Esophagus (tissue), 2 donors: Measurements from ENCODE around the gene EPN1. TPM values are rescaled to one million over a fixed set of nuclear protein-coding genes. Genes with fewer than 3 reads are reported as not detected.

Experiments
- H3K27ac ChIP-seq, 2 donors: one replicate each; pipeline ENCODE4 v1.5.1; 2013; ENCODE audit warnings: low read depth in 2 of 2, mild to moderate bottlenecking in 2 of 2, inconsistent platforms in 1 of 2, low read length in 1 of 2, moderate library complexity in 1 of 2
- H3K27me3 ChIP-seq, 2 donors: one replicate each; pipeline ENCODE4 v1.6.1; 2013; ENCODE audit warnings: low read length in 2 of 2, control low read depth in 1 of 2, mild to moderate bottlenecking in 1 of 2; ENCODE audit not compliant: insufficient read depth in 2 of 2, control insufficient read depth in 1 of 2
- H3K36me3 ChIP-seq, 2 donors: one replicate each; pipeline ENCODE4 v1.6.1; 2013; ENCODE audit warnings: low read length in 1 of 2; ENCODE audit not compliant: control insufficient read depth in 2 of 2, insufficient read depth in 2 of 2
- H3K4me1 ChIP-seq, 2 donors: one replicate each; pipeline ENCODE4 v1.6.1; 2013; ENCODE audit warnings: low read length in 1 of 2; ENCODE audit not compliant: control insufficient read depth in 2 of 2, insufficient read depth in 2 of 2
- H3K4me3 ChIP-seq, 2 donors: one replicate each; pipeline ENCODE4 v1.5.1; 2013; ENCODE audit warnings: low read length in 2 of 2, mild to moderate bottlenecking in 2 of 2, low read depth in 1 of 2, moderate library complexity in 1 of 2
- H3K9me3 ChIP-seq, 2 donors: one replicate each; pipeline ENCODE4 v1.6.1; 2013; ENCODE audit warnings: mild to moderate bottlenecking in 2 of 2, low read depth in 1 of 2, low read length in 1 of 2, moderate library complexity in 1 of 2; ENCODE audit not compliant: control insufficient read depth in 2 of 2, insufficient read depth in 1 of 2
- WGBS, 2 donors: extraction: QIAGEN DNeasy Blood & Tissue Kit; methylation state at CpG; one replicate each; pipeline ENCODE4 v1.1.7; 2013; 5-methylcytosine and 5-hydroxymethylcytosine counted together
- polyA plus RNA-seq, 2 donors: library from polyadenylated mRNA; stranded (reverse); fragments of 200-250 nt; gene quantifications; one replicate each; pipeline ENCODE4 v1.2.3, GENCODE V29; 2013
- donor health status: healthy with polysubstance abuse.
- donor health status: Bipolar disorder and iron deficiency.

Gene EPN1
- polyA plus RNA-seq, 2 donors: 79.1 to 83.0 TPM

DNA sequence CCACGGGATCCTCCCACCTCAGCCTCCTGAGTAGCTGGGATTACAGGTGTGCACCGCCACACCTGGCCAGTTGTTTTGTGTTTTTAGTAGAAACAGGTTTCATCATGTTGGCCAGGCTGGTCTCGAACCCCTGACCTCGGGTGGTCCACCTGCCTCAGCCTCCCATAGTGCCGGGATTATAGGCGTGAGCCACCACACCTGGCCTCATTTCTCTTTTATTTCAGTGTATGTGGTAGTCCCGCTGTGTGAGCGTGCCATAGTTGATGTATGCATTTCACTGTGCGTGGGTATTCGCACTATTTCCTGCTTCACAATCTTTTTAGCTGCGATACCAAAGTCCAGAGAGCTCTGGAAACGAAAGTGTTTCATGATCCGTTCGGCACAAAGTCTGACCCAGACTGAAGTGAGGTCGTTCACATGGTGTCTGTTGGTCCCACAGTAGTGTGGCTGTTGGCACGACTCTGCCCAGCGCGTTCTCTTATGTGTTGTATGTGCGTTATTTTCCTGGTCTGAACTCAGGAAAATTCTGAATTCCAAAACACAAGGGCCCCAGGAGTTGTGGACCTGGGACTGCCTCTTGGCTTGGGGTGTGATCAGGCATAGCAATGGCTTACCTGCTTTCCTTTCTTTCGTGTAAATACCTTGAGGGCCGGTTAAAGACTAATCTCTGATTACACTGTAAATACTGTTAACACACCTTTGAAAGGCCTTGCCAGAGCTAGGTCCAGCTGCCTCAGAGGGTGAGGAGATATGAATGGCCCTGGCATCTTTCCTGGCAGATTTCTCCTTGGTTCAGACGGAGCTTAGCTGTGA lies 8.6 kb downstream of the EPN1 start:
- Histone ChIP-seq H3K27ac (no peak overlapping the region), H3K4me1 (peaks cover 0 to 16% of the 10 kb centered on the region in 2 donors), H3K4me3 (no peak overlapping the region), H3K27me3 (no peaks in the 10 kb centered on the region), H3K36me3 (peaks cover 10 to 66% of the 10 kb centered on the region in 2 donors), H3K9me3 (no peaks in the 10 kb centered on the region)
- 63 to 78% methylated on average over 22 of the region's 22 CpGs for WGBS, 2 donors

DNA sequence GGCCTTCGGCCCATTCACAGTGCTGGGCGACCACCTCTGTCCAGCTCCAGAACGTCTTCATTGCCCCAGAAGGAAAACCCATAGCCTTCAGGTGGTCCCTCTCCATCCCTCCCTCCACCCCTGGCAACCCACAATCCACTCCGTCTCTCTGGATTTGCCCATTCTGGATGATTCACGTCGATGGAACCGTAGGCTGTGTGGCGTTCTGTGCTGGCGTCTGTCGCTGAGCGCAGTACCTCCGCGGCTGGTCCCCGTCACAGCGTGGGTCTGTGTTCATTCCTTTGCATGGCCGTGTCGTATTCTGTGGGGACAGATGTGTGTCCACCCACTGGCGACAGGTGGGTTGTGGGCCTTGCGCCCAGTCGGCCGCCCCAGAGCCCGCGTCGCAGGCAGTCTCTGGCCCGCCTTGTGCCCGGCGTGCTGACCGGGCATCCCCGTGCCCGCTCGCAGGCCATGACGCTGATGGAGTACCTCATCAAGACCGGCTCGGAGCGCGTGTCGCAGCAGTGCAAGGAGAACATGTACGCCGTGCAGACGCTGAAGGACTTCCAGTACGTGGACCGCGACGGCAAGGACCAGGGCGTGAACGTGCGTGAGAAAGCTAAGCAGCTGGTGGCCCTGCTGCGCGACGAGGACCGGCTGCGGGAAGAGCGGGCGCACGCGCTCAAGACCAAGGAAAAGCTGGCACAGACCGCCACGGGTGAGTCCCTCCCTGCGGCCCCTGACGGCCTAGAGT lies 10.1 kb downstream of the EPN1 start:
- peaks cover 0 to 12% of the 10 kb centered on the region in 2 donors for H3K4me1 ChIP-seq
- peaks cover 14 to 72% of the 10 kb centered on the region in 2 donors for H3K36me3 ChIP-seq
- H3K27ac ChIP-seq: no peak overlapping the region
- WGBS, 2 donors: 96 to 97% methylated on average over 60 of the region's 60 CpGs
- no peak overlapping the region for H3K4me3 ChIP-seq
- no peaks in the 10 kb centered on the region for H3K27me3 ChIP-seq
- H3K9me3 ChIP-seq: no peaks in the 10 kb centered on the region

DNA sequence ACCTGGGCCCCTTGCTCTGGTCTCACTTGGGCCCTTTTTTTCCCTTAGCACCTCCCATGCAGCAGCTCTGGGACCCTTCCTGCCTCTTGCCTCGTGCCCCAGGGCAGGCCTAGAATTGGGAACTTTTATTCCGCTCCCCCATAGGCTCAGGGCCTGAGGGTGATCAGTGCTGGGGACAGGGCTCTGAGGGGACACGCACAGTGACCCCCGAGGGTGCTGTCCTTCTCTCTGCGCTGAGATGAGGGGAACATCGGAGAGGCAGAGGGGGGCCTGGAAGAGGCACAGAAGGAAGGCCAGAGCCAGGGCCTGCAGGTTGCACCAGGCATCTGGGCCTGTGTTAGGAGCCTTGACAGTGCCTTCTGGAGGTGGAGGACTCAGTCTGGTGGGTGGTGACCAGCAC lies 10.8 kb downstream of the EPN1 start:
- 94% methylated on average over 6 of the region's 6 CpGs for WGBS, 2 donors
- H3K27ac ChIP-seq: no peak overlapping the region
- no peak overlapping the region for H3K4me3 ChIP-seq
- H3K27me3 ChIP-seq: no peaks in the 10 kb centered on the region
- H3K4me1 ChIP-seq: peaks cover 0 to 12% of the 10 kb centered on the region in 2 donors
- peaks cover 15 to 72% of the 10 kb centered on the region in 2 donors for H3K36me3 ChIP-seq
- no peaks in the 10 kb centered on the region for H3K9me3 ChIP-seq

DNA sequence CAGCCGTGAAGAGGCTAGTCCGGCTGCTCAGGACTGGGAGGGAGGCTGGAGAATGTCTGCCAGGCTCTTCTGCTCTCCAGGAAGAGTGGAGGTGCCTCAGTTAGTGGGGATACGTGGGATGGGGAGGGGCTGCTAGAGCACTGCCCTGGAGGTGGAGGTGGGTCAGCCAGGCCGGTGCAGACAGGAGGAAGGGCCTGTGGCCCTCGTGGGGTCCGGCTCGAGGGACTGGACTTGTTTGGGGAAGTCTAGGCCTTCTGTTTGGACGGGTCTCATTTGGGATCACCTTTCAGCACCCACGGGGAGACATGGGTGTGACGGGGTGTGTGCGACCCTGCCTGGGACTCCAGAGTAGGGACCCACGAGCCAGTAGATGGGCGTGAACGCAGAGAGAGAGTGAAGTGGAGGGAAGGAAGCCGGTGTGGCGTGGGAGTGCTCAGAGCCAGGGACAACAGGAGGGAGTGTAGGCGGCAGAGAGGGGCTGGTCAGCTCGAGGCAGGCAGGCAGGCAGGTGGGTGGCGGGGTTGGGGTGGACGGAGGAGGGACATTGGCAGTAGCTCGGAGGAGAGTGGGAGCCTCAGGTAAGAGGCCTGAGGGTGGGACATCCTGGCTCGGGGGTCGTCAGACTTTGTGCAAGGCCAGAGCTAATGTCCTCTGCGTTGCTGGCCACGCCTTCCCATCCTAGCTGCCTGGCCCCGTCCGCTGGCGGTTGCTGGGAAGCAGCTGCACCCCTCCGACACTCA lies 11.5 kb downstream of the EPN1 start:
- WGBS, 2 donors: 85 to 88% methylated on average over 29 of the region's 29 CpGs
- H3K4me1 ChIP-seq: peaks cover 0 to 12% of the 10 kb centered on the region in 2 donors
- H3K9me3 ChIP-seq: no peaks in the 10 kb centered on the region
- no peak overlapping the region for H3K4me3 ChIP-seq
- peaks cover 11 to 73% of the 10 kb centered on the region in 2 donors for H3K36me3 ChIP-seq
- no peak overlapping the region for H3K27ac ChIP-seq
- no peaks in the 10 kb centered on the region for H3K27me3 ChIP-seq

DNA sequence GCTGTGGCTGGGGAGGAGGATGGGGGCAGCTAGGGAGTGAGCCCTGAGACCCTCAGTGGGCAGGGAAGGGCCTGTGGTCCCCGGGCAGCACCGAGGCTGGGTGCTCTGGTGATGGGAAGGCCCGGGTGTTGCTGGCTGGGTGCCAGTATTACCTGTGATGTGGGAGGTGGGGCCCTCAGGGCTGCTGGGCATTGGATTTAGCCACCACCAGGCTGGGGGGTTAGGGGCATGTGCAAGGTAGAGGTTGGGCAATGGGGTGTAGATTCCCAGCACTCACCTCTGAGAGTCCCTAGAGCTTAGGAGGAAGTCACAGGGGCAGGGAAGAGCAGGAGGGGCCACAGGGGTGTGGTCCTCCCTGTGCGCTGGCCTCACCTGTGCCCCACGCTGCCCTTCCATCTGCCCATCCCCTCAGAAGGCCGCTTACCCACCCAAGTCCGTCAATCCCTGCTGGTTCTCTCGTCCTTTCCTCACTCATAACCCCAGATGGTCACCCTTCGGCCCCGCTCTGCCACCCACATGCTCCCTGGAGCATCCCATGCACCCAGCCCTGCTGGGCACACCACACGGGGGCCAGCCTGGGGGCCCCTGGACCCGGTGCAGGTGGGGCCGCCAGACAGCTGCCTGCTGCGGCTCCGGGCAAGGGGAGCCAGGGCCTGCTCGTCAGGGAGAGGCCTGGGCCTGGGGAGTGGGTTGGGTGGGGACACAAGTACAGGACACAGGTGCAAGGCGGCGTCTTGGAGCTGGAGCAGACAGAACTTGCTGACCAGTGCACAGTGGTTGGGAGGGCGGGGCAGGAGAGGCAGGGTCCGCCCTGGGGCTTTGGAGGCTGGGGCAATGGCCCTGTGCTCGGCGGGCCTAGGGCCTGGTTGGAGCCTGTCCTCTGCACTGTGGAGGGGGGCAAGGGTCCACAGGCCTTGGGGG lies 12.5 kb downstream of the EPN1 start:
- Histone ChIP-seq H3K27ac (no peak overlapping the region), H3K36me3 (peaks cover 11 to 82% of the 10 kb centered on the region in 2 donors), H3K4me1 (peaks cover 0 to 12% of the 10 kb centered on the region in 2 donors), H3K4me3 (no peak overlapping the region), H3K27me3 (no peaks in the 10 kb centered on the region), H3K9me3 (no peaks in the 10 kb centered on the region)
- WGBS, 2 donors: 85 to 89% methylated on average over 22 of the region's 22 CpGs

DNA sequence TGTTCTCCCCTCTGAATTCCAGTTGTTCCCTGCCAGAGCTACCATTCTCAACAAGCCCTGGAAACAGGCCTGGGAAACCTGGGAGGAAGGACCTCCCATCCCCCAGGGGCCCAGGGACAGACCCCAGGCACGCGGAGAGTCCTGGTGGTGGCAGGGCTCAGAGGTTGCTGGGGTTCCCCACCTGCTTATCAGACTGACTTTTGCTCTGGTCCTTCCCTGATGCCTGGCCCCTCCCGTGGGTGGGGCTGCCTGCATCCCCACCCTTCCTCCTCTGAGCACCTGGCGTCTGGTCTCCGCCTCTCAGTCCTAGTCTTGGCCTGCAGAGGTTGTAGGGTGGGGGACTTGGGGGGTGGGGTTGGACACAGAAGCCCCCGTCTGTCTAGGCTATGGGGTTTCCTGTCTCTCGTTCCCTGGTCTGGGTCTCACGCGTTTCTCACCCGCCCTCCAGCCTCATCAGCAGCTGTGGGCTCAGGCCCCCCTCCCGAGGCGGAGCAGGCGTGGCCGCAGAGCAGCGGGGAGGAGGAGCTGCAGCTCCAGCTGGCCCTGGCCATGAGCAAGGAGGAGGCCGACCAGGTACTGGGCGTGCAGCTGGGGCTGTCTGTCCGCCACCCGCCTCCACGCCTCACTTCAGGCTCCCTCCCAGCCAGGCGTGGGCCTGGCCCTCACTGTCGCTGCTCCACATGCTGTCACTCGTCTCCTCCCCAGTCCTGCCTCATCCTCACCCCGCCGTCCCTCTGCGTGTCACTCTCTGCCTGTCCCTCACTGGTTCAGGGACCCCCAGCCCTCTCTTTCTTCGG lies 13.6 kb downstream of the EPN1 start:
- H3K4me1 ChIP-seq: peaks cover 0 to 12% of the 10 kb centered on the region in 2 donors

GRCh38 chr19:55689411-55690108 lies 14.5 kb downstream of the EPN1 start:
- Histone ChIP-seq H3K4me1 (peaks cover 0 to 12% of the 10 kb centered on the region in 2 donors), H3K36me3 (peaks cover 17 to 88% of the 10 kb centered on the region in 2 donors)

More for the DNA sequence above, 13.6 kb downstream of the EPN1 start:
- no peaks in the 10 kb centered on the region for H3K27me3 ChIP-seq
- no peaks in the 10 kb centered on the region for H3K9me3 ChIP-seq
- H3K27ac ChIP-seq: no peak overlapping the region
- peaks cover 14 to 86% of the 10 kb centered on the region in 2 donors for H3K36me3 ChIP-seq
- H3K4me3 ChIP-seq: no peak overlapping the region
- WGBS, 2 donors: 59 to 61% methylated on average over 24 to 27 of the region's 27 CpGs

More at GRCh38 chr19:55689411-55690108, 14.5 kb downstream of the EPN1 start:
- H3K9me3 ChIP-seq: no peaks in the 10 kb centered on the region
- H3K27ac ChIP-seq: no peak overlapping the region
- no peaks in the 10 kb centered on the region for H3K27me3 ChIP-seq
- no peak overlapping the region for H3K4me3 ChIP-seq
- WGBS, 2 donors: 92 to 94% methylated on average over 35 of the region's 35 CpGs
